Measurements from ENCODE around the gene ENTPD6. TPM values are rescaled to one million over a fixed set of nuclear protein-coding genes. Genes with fewer than 3 reads are reported as not detected.
"Not testable (repeated sequence)": the region's sequence is repeated elsewhere in the genome, so short reads cannot be mapped to it uniquely, and the experiment has no call there.

The ENTPD6 gene
- total RNA-seq, 2 donors from 2014 or later = 62.5 to 63.2 TPM

DNA sequence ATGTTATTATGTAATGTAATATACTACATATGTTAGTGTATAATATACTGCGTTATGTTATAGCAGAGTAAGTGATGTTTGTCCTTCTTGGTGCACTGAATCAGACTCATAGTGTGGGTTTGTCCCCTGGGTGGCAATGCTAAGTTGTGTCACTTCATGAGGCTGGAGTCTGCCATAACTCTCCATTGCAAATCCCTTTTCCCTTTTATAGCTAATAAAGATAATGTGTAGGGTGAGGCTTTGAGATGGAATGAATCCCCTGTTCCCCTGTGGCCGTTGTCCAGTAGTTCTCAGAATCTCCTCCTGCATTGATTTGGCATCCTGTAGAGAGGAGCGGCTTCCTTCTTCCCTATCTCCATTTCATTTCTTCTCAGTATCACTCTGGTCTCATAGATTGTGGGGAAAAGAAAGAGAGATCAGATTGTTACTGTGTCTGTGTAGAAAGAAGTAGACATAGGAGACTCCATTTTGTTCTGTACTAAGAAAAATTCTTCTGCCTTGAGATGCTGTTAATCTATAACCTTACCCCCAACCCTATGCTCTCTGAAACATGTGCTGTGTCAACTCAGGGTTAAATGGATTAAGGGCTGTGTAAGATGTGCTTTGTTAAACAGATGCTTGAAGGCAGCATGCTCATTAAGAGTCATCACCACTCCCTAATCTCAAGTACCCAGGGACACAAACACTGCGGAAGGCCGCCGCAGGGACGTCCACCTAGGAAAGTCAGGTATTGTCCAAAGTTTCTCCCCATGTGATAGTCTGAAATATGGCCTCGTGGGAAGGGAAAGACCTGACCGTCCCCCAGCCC, 45.5 kb downstream of the ENTPD6 start:
- DNase-seq; H3K4me3 Mint-ChIP-seq; H3K27ac Mint-ChIP-seq; H3K4me1 Mint-ChIP-seq; H3K36me3 Mint-ChIP-seq (ENCODE audit: low read depth); H3K9me3 ChIP-seq (ENCODE audit: control insufficient read depth, low read length, poor library complexity, severe bottlenecking); ATAC-seq: not testable (repeated sequence)
- peaks cover 29% of the 10 kb centered on the region for H3K27me3 Mint-ChIP-seq

DNA sequence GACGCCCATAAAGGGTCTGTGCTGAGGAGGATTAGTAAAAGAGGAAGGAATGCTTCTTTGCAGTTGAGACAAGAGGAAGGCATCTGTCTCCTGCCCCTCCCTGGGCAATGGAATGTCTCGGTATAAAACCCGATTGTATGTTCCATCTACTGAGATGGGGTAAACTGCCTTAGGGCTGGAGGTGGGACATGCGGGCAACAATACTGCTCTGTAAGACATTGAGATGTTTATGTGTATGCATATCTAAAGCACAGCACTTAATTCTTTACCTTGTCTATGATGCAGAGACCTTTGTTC, 46.1 kb downstream of the ENTPD6 start:
- DNase-seq; H3K4me3 Mint-ChIP-seq; ATAC-seq; H3K36me3 Mint-ChIP-seq (ENCODE audit: low read depth); H3K9me3 ChIP-seq (ENCODE audit: control insufficient read depth, low read length, poor library complexity, severe bottlenecking); H3K27ac Mint-ChIP-seq; H3K4me1 Mint-ChIP-seq: not testable (repeated sequence)
- H3K27me3 Mint-ChIP-seq = peaks cover 28% of the 10 kb centered on the region

- no peak for DNase-seq
- Mint-ChIP-seq H3K4me1 (peaks cover 7% of the 10 kb centered on the region), H3K27me3 (peaks cover 22% of the 10 kb centered on the region), H3K27ac (no peak overlapping the region), H3K4me3 (no peak overlapping the region), H3K36me3 (ENCODE audit: low read depth) (no peaks in the 10 kb centered on the region)
- no peaks in the 10 kb centered on the region for H3K9me3 ChIP-seq (ENCODE audit: control insufficient read depth, low read length, poor library complexity, severe bottlenecking)
- ATAC-seq = no peak
Measured at GRCh38 chr20:25242231-25242630, 46.7 kb downstream of the ENTPD6 start.

DNA sequence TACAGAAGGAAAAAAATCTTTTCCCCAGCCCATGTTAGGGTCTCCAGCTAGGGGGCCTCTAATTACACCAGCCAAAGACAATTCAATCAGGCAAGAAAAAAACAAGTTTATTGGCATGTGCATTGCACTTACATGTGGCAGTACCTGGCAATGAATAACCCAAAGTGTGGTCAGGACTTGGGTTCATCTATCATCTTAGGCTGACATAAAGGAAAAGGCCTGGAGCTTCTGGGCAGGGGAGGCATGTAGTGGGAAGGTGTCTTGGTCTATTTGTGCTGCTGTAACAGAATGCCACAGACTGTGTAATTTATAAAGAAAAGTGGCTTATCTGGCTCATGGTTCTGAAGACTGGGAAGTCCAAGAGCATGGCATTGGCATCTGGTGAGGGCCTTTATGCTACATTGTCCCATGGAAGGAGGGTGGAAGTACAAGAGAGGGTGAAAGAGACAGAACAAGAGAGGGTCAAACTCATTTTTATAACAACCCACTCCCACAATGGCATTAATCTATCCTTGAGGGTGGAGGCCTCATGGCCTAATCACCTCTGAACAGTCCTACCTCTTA, 48.0 kb downstream of the ENTPD6 start:
- Mint-ChIP-seq H3K27me3 (peaks cover 12% of the 10 kb centered on the region), H3K36me3 (ENCODE audit: low read depth) (no peaks in the 10 kb centered on the region), H3K4me1 (no peaks in the 10 kb centered on the region), H3K27ac (no peak overlapping the region), H3K4me3 (no peak overlapping the region)
- ATAC-seq (no peak), DNase-seq (no peak)
- H3K9me3 ChIP-seq (ENCODE audit: control insufficient read depth, low read length, poor library complexity, severe bottlenecking) = no peaks in the 10 kb centered on the region

- H3K9me3 ChIP-seq (ENCODE audit: control insufficient read depth, low read length, poor library complexity, severe bottlenecking) = no peaks in the 10 kb centered on the region
- no peak for ATAC-seq
- no peak for DNase-seq
- Mint-ChIP-seq H3K4me3 (peak overlapping the region; percentile 63), H3K27ac (no peak overlapping the region), H3K4me1 (peaks cover 11% of the 10 kb centered on the region), H3K36me3 (ENCODE audit: low read depth) (no peaks in the 10 kb centered on the region), H3K27me3 (peaks cover 7% of the 10 kb centered on the region)
Measured at GRCh38 chr20:25244976-25245375, 49.5 kb downstream of the ENTPD6 start.

DNA sequence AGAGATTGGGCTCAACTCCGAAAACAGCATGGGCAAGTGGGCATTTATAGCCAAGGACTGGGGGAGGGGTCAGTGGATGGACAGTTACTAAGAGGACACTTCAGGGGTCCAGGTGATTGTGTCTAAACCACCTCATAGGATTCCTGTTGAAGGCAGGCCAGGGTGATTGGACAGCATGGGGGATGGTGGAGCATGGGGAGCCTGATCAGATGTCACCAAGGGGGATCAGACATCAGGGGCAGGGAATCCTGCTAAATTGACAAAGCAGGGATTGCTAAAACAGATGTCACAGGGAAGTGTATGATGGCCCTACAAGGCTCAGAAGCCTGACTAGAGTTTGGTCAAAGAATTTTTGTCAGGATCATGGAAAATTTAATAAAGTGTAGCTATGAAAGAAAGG, 49.9 kb downstream of the ENTPD6 start:
- H3K36me3 Mint-ChIP-seq (ENCODE audit: low read depth) = no peaks in the 10 kb centered on the region
- no peaks in the 10 kb centered on the region for H3K9me3 ChIP-seq (ENCODE audit: control insufficient read depth, low read length, poor library complexity, severe bottlenecking)
- peak overlapping the region; percentile 63 for H3K4me3 Mint-ChIP-seq
- H3K27ac Mint-ChIP-seq = no peak overlapping the region
- H3K4me1 Mint-ChIP-seq = peaks cover 13% of the 10 kb centered on the region
- ATAC-seq = no peak
- DNase-seq = no peak
- peaks cover 7% of the 10 kb centered on the region for H3K27me3 Mint-ChIP-seq

GRCh38 chr20:25246182-25246999, 50.9 kb downstream of the ENTPD6 start:
- H3K9me3 ChIP-seq (ENCODE audit: control insufficient read depth, low read length, poor library complexity, severe bottlenecking) = no peaks in the 10 kb centered on the region
- H3K27ac Mint-ChIP-seq = peak overlapping the region; percentile 47
- H3K4me1 Mint-ChIP-seq = peaks cover 20% of the 10 kb centered on the region
- DNase-seq (no peak), ATAC-seq (no peak)
- H3K27me3 Mint-ChIP-seq = peaks cover 7% of the 10 kb centered on the region
- peak overlapping the region; percentile 92 for H3K4me3 Mint-ChIP-seq
- H3K36me3 Mint-ChIP-seq (ENCODE audit: low read depth) = no peaks in the 10 kb centered on the region

DNA sequence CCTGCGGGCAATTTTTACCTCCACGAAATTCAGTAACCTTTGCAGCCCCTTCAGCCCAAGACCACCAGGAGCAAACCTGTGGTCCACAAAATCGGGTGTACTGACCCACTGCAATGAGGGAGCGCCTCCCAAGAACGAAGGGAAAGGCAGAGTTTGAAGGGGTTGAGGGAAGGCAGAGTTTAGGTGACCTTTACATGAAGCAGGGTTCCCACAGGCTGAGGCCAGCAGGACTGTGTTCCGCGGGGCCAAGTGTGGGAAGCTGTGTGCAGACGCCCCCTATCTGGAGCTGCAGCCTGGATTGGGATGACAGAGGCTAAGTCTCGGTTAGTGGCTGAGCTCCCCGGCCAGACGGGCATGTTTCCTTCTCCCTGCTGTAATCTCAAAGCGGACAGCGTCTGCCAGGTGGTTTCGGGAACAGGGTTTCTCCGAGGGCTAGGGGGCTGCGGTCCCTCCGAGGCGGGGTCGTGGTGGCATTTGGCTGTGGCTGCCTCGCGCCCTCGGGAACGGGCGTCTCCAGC, 51.5 kb downstream of the ENTPD6 start:
- Mint-ChIP-seq H3K4me1 (peaks cover 22% of the 10 kb centered on the region), H3K36me3 (ENCODE audit: low read depth) (no peaks in the 10 kb centered on the region), H3K4me3 (peak overlapping the region; percentile 92), H3K27me3 (peaks cover 4% of the 10 kb centered on the region), H3K27ac (peak overlapping the region; percentile 47)
- DNase-seq (no peak), ATAC-seq (no peak)
- H3K9me3 ChIP-seq (ENCODE audit: control insufficient read depth, low read length, poor library complexity, severe bottlenecking) = no peaks in the 10 kb centered on the region

DNA sequence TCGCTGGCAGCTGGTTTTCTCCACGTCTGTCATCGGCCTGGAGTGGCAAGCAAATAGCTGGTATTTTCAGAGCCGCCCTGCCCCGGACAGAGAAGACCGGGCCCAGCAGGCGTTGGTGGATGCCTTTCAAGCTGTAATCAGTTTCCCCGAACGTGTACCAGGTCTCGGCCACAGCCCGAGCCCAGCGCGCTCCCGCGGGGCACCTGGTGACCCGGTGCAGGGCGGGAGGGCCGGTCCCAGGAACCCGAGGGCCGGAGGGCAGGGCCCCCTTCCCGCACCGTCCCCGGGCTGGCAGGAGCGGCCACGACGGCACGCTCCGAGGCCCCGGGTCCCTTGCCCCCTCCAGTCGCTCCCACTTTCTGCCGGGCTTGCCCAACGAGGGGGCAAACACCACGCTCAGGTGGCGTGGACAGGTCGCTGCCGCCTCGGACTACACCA, 52.0 kb downstream of the ENTPD6 start:
- ATAC-seq (peak; percentile 47), DNase-seq (no peak)
- H3K4me1 Mint-ChIP-seq = peaks cover 24% of the 10 kb centered on the region
- no peaks in the 10 kb centered on the region for H3K36me3 Mint-ChIP-seq (ENCODE audit: low read depth)
- peak overlapping the region; percentile 47 for H3K27ac Mint-ChIP-seq
- H3K4me3 Mint-ChIP-seq = peak overlapping the region; percentile 92
- H3K9me3 ChIP-seq (ENCODE audit: control insufficient read depth, low read length, poor library complexity, severe bottlenecking) = no peaks in the 10 kb centered on the region
- no peaks in the 10 kb centered on the region for H3K27me3 Mint-ChIP-seq

DNA sequence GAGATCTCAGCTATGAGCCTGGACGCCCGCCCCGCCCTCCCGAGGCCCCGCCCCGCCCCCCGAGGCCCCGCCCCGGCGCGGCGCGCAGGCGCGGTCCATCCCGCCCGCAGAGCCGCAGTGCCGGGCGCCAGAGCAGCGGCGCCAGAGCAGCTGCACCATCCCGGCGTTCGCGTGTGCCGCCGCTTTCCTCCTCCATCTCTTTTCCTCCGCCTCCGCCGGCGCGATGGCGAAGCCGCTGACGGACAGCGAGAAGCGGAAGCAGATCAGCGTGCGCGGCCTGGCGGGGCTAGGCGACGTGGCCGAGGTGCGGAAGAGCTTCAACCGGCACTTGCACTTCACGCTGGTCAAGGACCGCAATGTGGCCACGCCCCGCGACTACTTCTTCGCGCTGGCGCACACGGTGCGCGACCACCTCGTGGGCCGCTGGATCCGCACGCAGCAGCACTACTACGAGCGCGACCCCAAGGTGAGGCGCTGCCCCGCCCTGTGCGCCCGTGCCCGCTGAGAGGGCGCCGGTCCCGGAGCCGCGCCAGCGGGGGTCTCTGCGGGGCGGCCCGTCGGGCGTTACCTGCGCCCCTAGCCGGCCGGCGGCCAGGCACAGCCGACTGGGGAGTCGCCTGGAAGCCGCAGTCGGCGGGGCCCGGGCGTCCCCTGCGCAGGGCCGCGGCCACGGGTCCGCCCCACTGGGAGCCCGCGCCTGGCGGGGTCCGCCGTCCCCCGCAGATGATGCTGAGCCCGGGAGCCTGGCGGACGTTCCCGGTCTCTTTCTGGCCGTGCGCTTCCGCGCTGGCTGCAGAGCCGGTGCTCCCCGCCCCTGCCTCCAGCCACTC, 52.7 kb downstream of the ENTPD6 start, which contains the start of gene PYGB:
Gene PYGB (plus strand): TSS at position 130 of the 830 bp plus-strand sequence. CDS start 94 bp downstream, at position 224.
- H3K9me3 ChIP-seq (ENCODE audit: control insufficient read depth, low read length, poor library complexity, severe bottlenecking) = no peaks in the 10 kb centered on the region
- Mint-ChIP-seq H3K4me1 (peaks cover 24% of the 10 kb centered on the region), H3K4me3 (peak within 1 kb of the TSS; percentile 93), H3K27me3 (no peaks in the 10 kb centered on the region), H3K36me3 (ENCODE audit: low read depth) (no peaks in the 10 kb centered on the region), H3K27ac (peak within 1 kb of the TSS; percentile 65)
- DNase-seq (peak; percentile 61 to 77 (median 74)), ATAC-seq (peak; percentile 92)

- H3K36me3 Mint-ChIP-seq (ENCODE audit: low read depth) = no peaks in the 10 kb centered on the region
- H3K4me3 Mint-ChIP-seq = peak overlapping the region; percentile 93
- ATAC-seq (no peak), DNase-seq (no peak)
- H3K4me1 Mint-ChIP-seq = peaks cover 24% of the 10 kb centered on the region
- H3K27me3 Mint-ChIP-seq = no peaks in the 10 kb centered on the region
- H3K27ac Mint-ChIP-seq = peak overlapping the region; percentile 65
- H3K9me3 ChIP-seq (ENCODE audit: control insufficient read depth, low read length, poor library complexity, severe bottlenecking) = no peaks in the 10 kb centered on the region
Measured at GRCh38 chr20:25248786-25249172, 53.3 kb downstream of the ENTPD6 start.

- H3K9me3 ChIP-seq (ENCODE audit: control insufficient read depth, low read length, poor library complexity, severe bottlenecking) = no peaks in the 10 kb centered on the region
- peaks cover 24% of the 10 kb centered on the region for H3K4me1 Mint-ChIP-seq
- H3K4me3 Mint-ChIP-seq = peak overlapping the region; percentile 93
- ATAC-seq (no peak), DNase-seq (no peak)
- no peaks in the 10 kb centered on the region for H3K36me3 Mint-ChIP-seq (ENCODE audit: low read depth)
- peak overlapping the region; percentile 65 for H3K27ac Mint-ChIP-seq
- H3K27me3 Mint-ChIP-seq = no peaks in the 10 kb centered on the region
Measured at GRCh38 chr20:25249198-25249931, 53.9 kb downstream of the ENTPD6 start.

All from T-helper 17 cell (primary cell).